Spleen (tissue), 11 donors: ENCODE measurements around the gene SPIN1. TPM values are rescaled to one million over a fixed set of nuclear protein-coding genes. Genes with fewer than 3 reads are reported as not detected.

Source experiments
- DNase-seq: peaks from one replicate; pipeline ENCODE4 v3.0.0-alpha.2; 2020
- H3K27ac ChIP-seq, 8 donors: fragments of 200-600 bp; sonication (generic) in 7 of 8; 1 replicate in 4 of 8; 2 replicates in 4 of 8; pipeline versions ENCODE4 v1.5.0 to v1.8.0; 2016 to 2021; ENCODE audit warnings: inconsistent platforms in 4 of 8, mild to moderate bottlenecking in 4 of 8, moderate library complexity in 1 of 8
- H3K27me3 ChIP-seq, 7 donors: fragments of 200-600 bp; sonication (generic) in 6 of 7; replicated peaks in 1 of 7; 1 replicate in 4 of 7; 2 replicates in 3 of 7; pipeline versions ENCODE4 v1.5.0 to v1.8.0; 2016 to 2021; ENCODE audit warnings: inconsistent platforms in 3 of 7, mild to moderate bottlenecking in 1 of 7
- H3K36me3 ChIP-seq, 6 donors: fragments of 200-600 bp; sonication (generic) in 5 of 6; 1 replicate in 4 of 6; 2 replicates in 2 of 6; pipeline versions ENCODE4 v1.5.0 to v1.8.0; 2016 to 2021; ENCODE audit warnings: inconsistent platforms in 2 of 6
- H3K4me1 ChIP-seq, 6 donors: fragments of 200-600 bp; sonication (generic) in 5 of 6; 1 replicate in 3 of 6; 2 replicates in 3 of 6; pipeline versions ENCODE4 v1.5.0 to v1.8.0; 2016 to 2021; ENCODE audit warnings: inconsistent platforms in 3 of 6
- H3K4me3 ChIP-seq, 8 donors: fragments of 200-600 bp; sonication (generic) in 7 of 8; 1 replicate in 4 of 8; 2 replicates in 4 of 8; pipeline versions ENCODE4 v1.5.0 to v1.8.0; 2016 to 2021; ENCODE audit warnings: inconsistent platforms in 4 of 8, mild to moderate bottlenecking in 4 of 8, moderate library complexity in 2 of 8
- H3K9me3 ChIP-seq, 8 donors: fragments of 200-600 bp; sonication (generic) in 7 of 8; 1 replicate in 4 of 8; 2 replicates in 4 of 8; pipeline versions ENCODE4 v1.5.0 to v1.8.0; 2016 to 2021; ENCODE audit warnings: inconsistent platforms in 4 of 8
- POLR2A ChIP-seq, 3 donors: fragments of 450-650 bp; IDR thresholded peaks; one replicate each; pipeline ENCODE4 v1.5.1; 2017; ENCODE audit warnings: antibody characterized with exemption in 3 of 3, mild to moderate bottlenecking in 1 of 3
- POLR2AphosphoS5 ChIP-seq, 3 donors: sonication (generic); formaldehyde crosslinking; IDR thresholded peaks; one replicate each; pipeline ENCODE4 v1.5.1; 2017; ENCODE audit warnings: antibody characterized with exemption in 3 of 3
- WGBS, 5 donors: extraction: QIAGEN DNeasy Blood & Tissue Kit in 3 of 5; methylation state at CpG; one replicate each; pipeline versions ENCODE4 v1.1.5 to v1.1.7; 2013 to 2018; 5-methylcytosine and 5-hydroxymethylcytosine counted together
- intact Hi-C: fragments of 100-400 bp; cut with DNase I; formaldehyde crosslinking; loops from one replicate; pipeline ENCODE4 v1.15.0; 2023; ENCODE audit warnings: low total_unique reads
- polyA plus RNA-seq, 3 donors: library from polyadenylated mRNA; stranded (reverse); fragments of 200-250 nt; gene quantifications; one replicate each; pipeline ENCODE4 v1.2.1, GENCODE V29; 2013
- total RNA-seq, 7 donors: library from RNA; depleted of rRNA in 3 of 7; stranded (reverse); fragments of >200 nt in 3 of 7; fragmentation: NEBNext Ultra II Directional in 4 of 7; extraction: Animal tissue kit (Norgen Biotek cat#: 25700) in 4 of 7; gene quantifications; one replicate each; pipeline versions ENCODE4 v1.1.0 to v1.2.1, GENCODE V29; 2016 to 2021
- TF ChIP-seq, protein P1 (sequence below), 11 experiments: fragments of 200-600 bp in 7 of 11; fragments of 450-650 bp in 4 of 11; sonication (generic) in 4 of 11; IDR thresholded peaks in 8 of 11; conservative IDR thresholded peaks in 3 of 11; 1 replicate in 7 of 11; 2 replicates in 4 of 11; pipeline versions ENCODE4 v1.4.0 to v1.8.0; 2016 to 2021; ENCODE audit warnings: antibody characterized with exemption in 11 of 11, inconsistent platforms in 4 of 11, mild to moderate bottlenecking in 1 of 11
- donor health status: healthy with polysubstance abuse.
- donor health status: DM: no; HTN: no; CAD: no; lungs with moderate emphysema.
- donor health status: DM: no; HTN: no; CAD: no.
- donor health status: Bipolar disorder and iron deficiency.
- donor health status: healthy.
- donor health status: DM: no; HTN: no; CAD: no.
- donor health status: DM: yes; HTN: yes; CAD: no.

The SPIN1 gene
- total and polyA plus RNA-seq, 10 donors: 12.6 to 55.1 (median 42.9) TPM

DNA sequence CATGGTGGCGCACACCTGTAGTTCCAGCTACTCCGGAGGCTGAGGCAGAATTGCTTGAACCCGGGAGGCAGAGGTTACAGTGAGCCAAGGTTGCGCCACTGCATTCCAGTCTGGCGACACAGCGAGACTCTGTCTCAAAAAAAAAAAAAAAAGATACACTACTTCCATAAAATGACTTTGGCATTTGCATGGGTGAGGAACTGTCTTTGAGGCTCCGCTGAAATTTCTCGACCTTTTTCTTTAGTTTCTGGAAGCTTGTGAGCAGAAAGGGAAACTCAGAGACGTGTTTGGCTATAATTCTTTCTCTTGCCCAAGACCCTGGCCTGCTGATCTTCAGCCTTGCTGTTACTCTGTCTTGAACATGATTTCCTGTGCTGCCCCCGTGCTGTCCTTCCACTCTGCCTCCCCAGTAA, 37.3 kb downstream of the SPIN1 start:
- Histone ChIP-seq H3K4me3 (no peak overlapping the region), H3K27ac (peak overlapping the region in 3 of 8 donors; percentile 21 to 45 (median 27)), H3K9me3 (peaks cover 0 to 9% (median 4%) of the 10 kb centered on the region in 8 donors), H3K27me3 (no peaks in the 10 kb centered on the region), H3K36me3 (peaks cover 0 to 63% (median 7%) of the 10 kb centered on the region in 6 donors), H3K4me1 (peaks cover 0 to 20% (median 7%) of the 10 kb centered on the region in 6 donors)
- TF ChIP-seq POLR2AphosphoS5 (IDR thresholded peaks at IDR 0.05): no peak
- WGBS, 5 donors: 57 to 74% (median 63%) methylated on average over 10 of the region's 10 CpGs
- intact Hi-C loops: no loop called here
- no peak for DNase-seq

DNA sequence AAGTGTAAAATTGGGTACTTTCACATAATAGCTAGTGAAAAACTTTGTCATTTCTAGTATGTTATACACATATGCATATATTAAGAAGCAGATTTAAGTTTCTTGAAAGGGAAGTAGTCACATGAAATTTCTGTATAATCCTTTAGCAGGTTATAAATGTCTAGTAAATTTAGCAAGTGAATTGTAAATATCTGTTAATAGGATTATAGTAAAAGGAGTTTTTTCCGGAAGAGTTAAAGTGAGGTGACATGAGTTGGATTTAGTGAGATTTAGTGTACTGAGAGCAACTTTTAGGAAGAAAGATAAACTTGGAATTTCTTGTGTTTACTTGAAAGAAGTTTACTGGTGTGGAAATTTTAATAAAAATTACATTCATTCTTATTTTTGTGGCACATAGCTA, 38.4 kb downstream of the SPIN1 start:
- 93 to 99% (median 94%) methylated on average over 1 of the region's 1 CpG for WGBS, 5 donors
- Histone ChIP-seq H3K27me3 (no peaks in the 10 kb centered on the region), H3K36me3 (peaks cover 0 to 61% (median 4%) of the 10 kb centered on the region in 6 donors), H3K27ac (no peak overlapping the region), H3K9me3 (no peaks in the 10 kb centered on the region), H3K4me3 (no peak overlapping the region), H3K4me1 (peaks cover 0 to 20% (median 7%) of the 10 kb centered on the region in 6 donors)
- TF ChIP-seq, protein P1, sequence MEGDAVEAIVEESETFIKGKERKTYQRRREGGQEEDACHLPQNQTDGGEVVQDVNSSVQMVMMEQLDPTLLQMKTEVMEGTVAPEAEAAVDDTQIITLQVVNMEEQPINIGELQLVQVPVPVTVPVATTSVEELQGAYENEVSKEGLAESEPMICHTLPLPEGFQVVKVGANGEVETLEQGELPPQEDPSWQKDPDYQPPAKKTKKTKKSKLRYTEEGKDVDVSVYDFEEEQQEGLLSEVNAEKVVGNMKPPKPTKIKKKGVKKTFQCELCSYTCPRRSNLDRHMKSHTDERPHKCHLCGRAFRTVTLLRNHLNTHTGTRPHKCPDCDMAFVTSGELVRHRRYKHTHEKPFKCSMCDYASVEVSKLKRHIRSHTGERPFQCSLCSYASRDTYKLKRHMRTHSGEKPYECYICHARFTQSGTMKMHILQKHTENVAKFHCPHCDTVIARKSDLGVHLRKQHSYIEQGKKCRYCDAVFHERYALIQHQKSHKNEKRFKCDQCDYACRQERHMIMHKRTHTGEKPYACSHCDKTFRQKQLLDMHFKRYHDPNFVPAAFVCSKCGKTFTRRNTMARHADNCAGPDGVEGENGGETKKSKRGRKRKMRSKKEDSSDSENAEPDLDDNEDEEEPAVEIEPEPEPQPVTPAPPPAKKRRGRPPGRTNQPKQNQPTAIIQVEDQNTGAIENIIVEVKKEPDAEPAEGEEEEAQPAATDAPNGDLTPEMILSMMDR (IDR thresholded peaks at IDR 0.05 in 8 of 11, conservative IDR thresholded peaks at IDR 0.05 in 3 of 11): no peak
- TF ChIP-seq POLR2AphosphoS5 (IDR thresholded peaks at IDR 0.05): no peak
- TF ChIP-seq POLR2A (IDR thresholded peaks at IDR 0.05): no peak
- no peak for DNase-seq
- intact Hi-C loops: no loop called here

DNA sequence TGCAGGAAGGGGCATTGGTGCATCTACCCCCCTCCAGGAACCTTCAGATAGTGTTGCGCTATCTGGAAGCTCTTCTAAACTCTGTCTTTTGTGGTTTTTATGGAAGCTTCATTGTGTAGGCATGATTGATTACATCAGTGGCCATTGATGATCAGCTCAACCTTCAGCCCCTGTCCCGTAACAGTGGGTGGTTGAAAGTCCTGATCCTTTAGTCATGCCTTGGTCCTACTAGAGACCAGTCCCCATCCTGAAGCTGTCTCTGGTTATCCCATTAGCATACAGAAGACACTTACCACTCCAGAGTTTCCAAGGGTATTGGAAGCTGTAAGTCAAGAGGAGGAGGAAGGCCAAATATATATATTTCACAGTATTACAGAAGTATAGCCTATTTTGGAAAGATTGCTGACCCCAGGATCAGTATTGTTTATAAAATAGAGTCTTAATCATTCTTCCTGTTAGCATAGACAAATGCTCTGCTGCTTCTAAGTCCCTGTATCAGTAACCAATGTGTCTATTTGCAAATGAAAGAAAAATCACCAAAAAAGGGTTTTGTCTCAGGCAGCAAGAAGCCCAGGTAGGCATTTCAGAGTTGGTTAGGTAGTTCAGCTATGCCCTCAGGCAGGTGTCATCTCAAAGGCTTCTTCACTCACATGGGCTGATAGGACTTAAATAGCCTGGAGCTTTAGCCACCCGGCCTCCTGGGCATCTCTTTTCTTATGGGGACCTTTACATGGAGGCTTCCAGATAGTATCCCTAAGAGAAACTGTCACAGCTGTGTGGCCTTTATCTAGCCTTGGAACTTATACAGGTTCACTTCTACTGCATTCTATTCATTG, 41.6 kb downstream of the SPIN1 start:
- intact Hi-C loops: no loop called here
- H3K4me1 ChIP-seq: peaks cover 0 to 20% (median 7%) of the 10 kb centered on the region in 6 donors
- WGBS, 5 donors: 90 to 97% (median 91%) methylated on average over 3 of the region's 3 CpGs
- peaks cover 0 to 80% (median 6%) of the 10 kb centered on the region in 6 donors for H3K36me3 ChIP-seq
- H3K4me3 ChIP-seq: no peak overlapping the region
- H3K9me3 ChIP-seq: no peaks in the 10 kb centered on the region
- DNase-seq: no peak
- H3K27ac ChIP-seq: no peak overlapping the region
- TF ChIP-seq POLR2AphosphoS5 (IDR thresholded peaks at IDR 0.05) (no peak), POLR2A (IDR thresholded peaks at IDR 0.05) (no peak)
- TF ChIP-seq, protein P1 (IDR thresholded peaks at IDR 0.05 in 8 of 11, conservative IDR thresholded peaks at IDR 0.05 in 3 of 11): no peak
- H3K27me3 ChIP-seq: no peaks in the 10 kb centered on the region

DNA sequence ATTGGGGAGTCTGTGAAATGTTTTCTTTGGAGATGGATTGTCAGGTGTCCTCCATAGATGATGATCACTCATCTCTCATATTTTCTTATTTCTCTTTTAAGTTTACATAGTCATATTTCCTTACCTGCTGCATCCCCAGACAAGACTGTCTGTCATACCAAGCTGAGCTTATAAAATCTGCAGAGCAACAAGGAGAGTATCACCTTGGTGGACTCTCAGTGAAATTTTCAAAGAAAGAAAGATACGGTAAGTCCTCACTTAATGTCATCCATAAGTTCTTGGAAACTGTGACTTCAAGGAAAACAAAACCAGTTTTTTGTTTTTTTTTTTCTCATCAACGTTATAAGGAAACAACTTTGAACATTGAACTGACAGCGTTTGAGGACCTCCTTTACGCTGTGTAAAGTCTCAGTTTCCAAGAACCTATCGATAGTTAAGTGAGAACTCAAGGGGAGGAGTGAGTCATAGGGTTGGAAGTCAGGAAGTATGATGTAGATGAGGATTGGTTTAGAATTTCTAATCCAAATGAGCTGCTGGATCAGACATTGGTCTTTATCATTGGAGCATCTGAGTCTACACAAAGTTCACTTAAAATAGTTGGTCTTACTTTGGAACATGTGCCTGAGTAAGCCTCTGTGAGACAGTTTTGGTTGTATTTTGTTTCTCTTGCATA, 45.5 kb downstream of the SPIN1 start:
- 82 to 86% (median 85%) methylated on average over 5 of the region's 5 CpGs for WGBS, 5 donors
- no peaks in the 10 kb centered on the region for H3K27me3 ChIP-seq
- H3K4me3 ChIP-seq: no peak overlapping the region
- TF ChIP-seq, protein P1 (IDR thresholded peaks at IDR 0.05 in 8 of 11, conservative IDR thresholded peaks at IDR 0.05 in 3 of 11): no peak
- TF ChIP-seq POLR2AphosphoS5 (IDR thresholded peaks at IDR 0.05) (no peak), POLR2A (IDR thresholded peaks at IDR 0.05) (no peak)
- intact Hi-C loops: no loop called here
- H3K9me3 ChIP-seq: no peaks in the 10 kb centered on the region
- peaks cover 0 to 86% (median 7%) of the 10 kb centered on the region in 6 donors for H3K36me3 ChIP-seq
- H3K4me1 ChIP-seq: peaks cover 0 to 4% (median 0%) of the 10 kb centered on the region in 6 donors
- DNase-seq: no peak
- H3K27ac ChIP-seq: no peak overlapping the region
